Neuronal stem cell (in vitro differentiated cells): ENCODE results near the gene HOXA5.

Source experiments
- DNase-seq: peaks from one replicate; pipeline ENCODE4 v3.0.0-alpha.2; 2013; ENCODE audit warnings: low spot score
- H2AFZ ChIP-seq: one replicate; pipeline ENCODE4 v1.6.1; 2013; ENCODE audit warnings: mild to moderate bottlenecking, low read length, inconsistent platforms
- H2AK5ac ChIP-seq: 2 replicates; pipeline ENCODE4 v1.6.1; 2013; ENCODE audit warnings: low read depth, mild to moderate bottlenecking, inconsistent platforms, low read length, moderate library complexity, mixed read lengths
- H2BK120ac ChIP-seq: 2 replicates; pipeline ENCODE4 v1.6.1; 2013; ENCODE audit warnings: low read depth, mild to moderate bottlenecking, inconsistent platforms, low read length, moderate library complexity, mixed read lengths
- H2BK12ac ChIP-seq: one replicate; pipeline ENCODE4 v1.6.1; 2013; ENCODE audit warnings: low read length, inconsistent platforms
- H2BK15ac ChIP-seq: 2 replicates; pipeline ENCODE4 v1.6.1; 2013; ENCODE audit warnings: mild to moderate bottlenecking, low read length, inconsistent platforms, mixed read lengths
- H2BK5ac ChIP-seq: one replicate; pipeline ENCODE4 v1.6.1; 2013; ENCODE audit warnings: inconsistent platforms, mild to moderate bottlenecking, low read length, moderate library complexity
- H3K14ac ChIP-seq: one replicate; pipeline ENCODE4 v1.6.1; 2013; ENCODE audit warnings: low read length, inconsistent platforms
- H3K18ac ChIP-seq: 2 replicates; pipeline ENCODE4 v1.6.1; 2013; ENCODE audit warnings: low read length, inconsistent platforms
- H3K23ac ChIP-seq: 2 replicates; pipeline ENCODE4 v1.6.1; 2013; ENCODE audit warnings: low read depth, mild to moderate bottlenecking, mixed read lengths, low read length, inconsistent platforms; ENCODE audit not compliant: poor library complexity
- H3K27ac ChIP-seq: replicated peaks from 3 replicates; pipeline ENCODE4 v1.5.1; 2013; ENCODE audit warnings: low read length, inconsistent platforms
- H3K27me3 ChIP-seq, 3 experiments: 2 replicates each; pipeline ENCODE4 v1.6.1; 2013; ENCODE audit warnings: low read length in 3 of 3, mild to moderate bottlenecking in 2 of 3, inconsistent platforms in 1 of 3, low read depth in 1 of 3, mixed read lengths in 1 of 3, moderate library complexity in 1 of 3; ENCODE audit not compliant: control insufficient read depth in 3 of 3, insufficient read depth in 3 of 3
- H3K36me3 ChIP-seq, 2 donors: replicated peaks in 1 of 2; 2 replicates each; pipeline ENCODE4 v1.6.1; 2013; ENCODE audit warnings: low read length in 2 of 2; ENCODE audit not compliant: control insufficient read depth in 2 of 2, insufficient read depth in 2 of 2
- H3K4ac ChIP-seq: 2 replicates; pipeline ENCODE4 v1.6.1; 2013; ENCODE audit warnings: inconsistent platforms, mild to moderate bottlenecking, low read length, moderate library complexity
- H3K4me1 ChIP-seq, 2 donors: 1 replicate in 1 of 2; 2 replicates in 1 of 2; pipeline ENCODE4 v1.6.1; 2013; ENCODE audit warnings: low read length in 2 of 2, low read depth in 1 of 2; ENCODE audit not compliant: control insufficient read depth in 2 of 2, insufficient read depth in 1 of 2
- H3K4me2 ChIP-seq: one replicate; pipeline ENCODE4 v1.6.1; 2013; ENCODE audit warnings: mild to moderate bottlenecking, low read length, inconsistent platforms; ENCODE audit not compliant: insufficient read depth, poor library complexity, severe bottlenecking
- H3K4me3 ChIP-seq, 2 donors: 2 replicates each; pipeline ENCODE4 v1.5.1; 2013; ENCODE audit warnings: low read length in 2 of 2, mild to moderate bottlenecking in 2 of 2, inconsistent platforms in 1 of 2, moderate library complexity in 1 of 2
- H3K79me1 ChIP-seq: one replicate; pipeline ENCODE4 v1.6.1; 2013; ENCODE audit warnings: low read depth, mild to moderate bottlenecking, inconsistent platforms, low read length, moderate library complexity
- H3K9ac ChIP-seq: one replicate; pipeline ENCODE4 v1.6.1; 2013; ENCODE audit warnings: mild to moderate bottlenecking, low read depth, low read length, inconsistent platforms; ENCODE audit not compliant: poor library complexity
- H3K9me3 ChIP-seq, 2 donors: replicated peaks in 1 of 2; 2 replicates each; pipeline versions ENCODE3 to v1.6.1; 2013; ENCODE audit warnings: low read length in 2 of 2, mild to moderate bottlenecking in 2 of 2, inconsistent platforms in 1 of 2, low read depth in 1 of 2, mixed read lengths in 1 of 2, moderate library complexity in 1 of 2; ENCODE audit not compliant: control insufficient read depth in 2 of 2, insufficient read depth in 1 of 2
- H4K8ac ChIP-seq: one replicate; pipeline ENCODE4 v1.6.1; 2013; ENCODE audit warnings: low read depth, mild to moderate bottlenecking, inconsistent platforms, low read length, moderate library complexity
- H4K91ac ChIP-seq: one replicate; pipeline ENCODE4 v1.6.1; 2013; ENCODE audit warnings: low read length, low read depth, mild to moderate bottlenecking, inconsistent platforms; ENCODE audit not compliant: poor library complexity
- WGBS, 2 donors: extraction: QIAGEN DNeasy Blood & Tissue Kit; methylation state at CpG; one replicate each; pipeline ENCODE4 v1.1.7; 2013; ENCODE audit warnings: missing lambda C conversion rate in 2 of 2, mixed read lengths in 1 of 2; ENCODE audit not compliant: insufficient read length in 2 of 2, insufficient replicate concordance in 1 of 2; ENCODE audit errors: extremely low coverage in 2 of 2; 5-methylcytosine and 5-hydroxymethylcytosine counted together

Gene HOXA5

DNA sequence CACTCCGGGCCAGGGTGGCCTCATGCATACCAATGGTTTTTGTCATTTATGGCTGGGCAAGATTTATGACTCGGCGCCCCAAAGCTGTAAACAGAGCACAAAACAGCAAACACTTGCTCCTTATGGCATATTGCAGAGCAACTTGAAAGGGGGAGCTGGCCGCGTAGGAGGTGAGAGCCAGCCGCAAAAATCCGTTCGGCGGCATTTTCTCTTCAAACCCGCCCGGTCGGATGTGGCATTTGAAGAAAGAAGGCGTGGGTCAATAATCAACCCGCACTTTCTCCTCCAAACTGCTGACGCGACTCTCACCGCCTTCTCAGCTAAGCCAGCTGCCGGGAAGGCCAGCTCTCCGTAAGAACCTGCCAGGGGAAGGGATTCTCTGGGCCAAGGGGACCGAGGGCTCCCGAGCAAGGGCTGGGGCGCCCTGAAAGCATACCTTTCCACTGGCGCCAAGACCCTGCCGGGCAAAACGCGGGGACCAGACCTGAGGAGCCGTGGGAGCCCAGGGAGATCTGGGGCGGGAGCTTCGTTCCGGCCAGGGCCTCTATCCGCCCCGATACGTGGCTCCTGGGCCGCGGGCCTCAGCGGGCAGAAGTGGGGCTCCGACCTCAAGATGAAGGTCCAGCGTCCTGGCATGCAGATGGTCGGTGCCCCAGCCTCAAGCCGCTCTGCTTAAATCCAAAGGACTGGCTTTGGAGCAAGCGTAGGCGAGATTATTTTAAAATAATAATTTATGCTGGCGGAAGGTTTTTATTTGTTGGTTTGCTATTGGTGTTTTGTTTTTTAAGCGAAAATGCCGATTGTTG, 28.1 kb downstream of the HOXA5 start:
- no peak overlapping the region for H3K27ac ChIP-seq
- no peak overlapping the region for H3K9ac ChIP-seq
- no peak overlapping the region for H3K4ac ChIP-seq
- no peak overlapping the region for H2AK5ac ChIP-seq
- no peaks in the 10 kb centered on the region for H3K36me3 ChIP-seq
- H4K91ac ChIP-seq = no peak overlapping the region
- no peaks in the 10 kb centered on the region for H3K4me1 ChIP-seq
- peaks cover 1 to 4% of the 10 kb centered on the region in 2 donors for H3K9me3 ChIP-seq
- no peak for DNase-seq
- H2BK15ac ChIP-seq = no peak overlapping the region
- H3K14ac ChIP-seq = no peak overlapping the region
- H3K4me2 ChIP-seq = no peak overlapping the region
- H2BK5ac ChIP-seq = no peak overlapping the region
- peak overlapping the region; percentile 40 for H2AFZ ChIP-seq
- no peak overlapping the region for H2BK12ac ChIP-seq
- peaks cover 53 to 95% (median 92%) of the 10 kb centered on the region in 3 experiments for H3K27me3 ChIP-seq
- H3K23ac ChIP-seq = no peak overlapping the region
- no peak overlapping the region for H2BK120ac ChIP-seq
- H3K18ac ChIP-seq = peak overlapping the region; percentile 55
- no peak overlapping the region for H4K8ac ChIP-seq
- H3K79me1 ChIP-seq = no peaks in the 10 kb centered on the region
- no peak overlapping the region for H3K4me3 ChIP-seq
- WGBS, 2 donors = no CpG with 5 or more reads among the region's 45 CpGs

DNA sequence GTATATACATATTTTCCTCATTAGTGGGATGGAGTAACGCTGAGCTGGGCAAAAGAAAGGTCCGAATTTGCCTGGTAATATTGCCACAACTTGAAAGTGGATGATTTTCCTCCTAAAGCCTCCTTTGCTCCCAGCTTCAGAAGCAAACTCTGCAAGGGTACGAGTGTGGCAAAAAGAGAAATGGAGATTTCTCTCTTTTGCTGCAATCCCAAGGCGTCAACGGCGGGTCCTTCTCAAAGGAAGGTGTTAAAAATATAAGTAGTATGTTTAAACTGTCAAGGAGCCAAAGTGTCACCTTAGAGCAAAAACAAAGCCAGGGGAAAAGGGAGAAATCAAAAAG, 28.6 kb downstream of the HOXA5 start:
- no peaks in the 10 kb centered on the region for H3K4me1 ChIP-seq

DNA sequence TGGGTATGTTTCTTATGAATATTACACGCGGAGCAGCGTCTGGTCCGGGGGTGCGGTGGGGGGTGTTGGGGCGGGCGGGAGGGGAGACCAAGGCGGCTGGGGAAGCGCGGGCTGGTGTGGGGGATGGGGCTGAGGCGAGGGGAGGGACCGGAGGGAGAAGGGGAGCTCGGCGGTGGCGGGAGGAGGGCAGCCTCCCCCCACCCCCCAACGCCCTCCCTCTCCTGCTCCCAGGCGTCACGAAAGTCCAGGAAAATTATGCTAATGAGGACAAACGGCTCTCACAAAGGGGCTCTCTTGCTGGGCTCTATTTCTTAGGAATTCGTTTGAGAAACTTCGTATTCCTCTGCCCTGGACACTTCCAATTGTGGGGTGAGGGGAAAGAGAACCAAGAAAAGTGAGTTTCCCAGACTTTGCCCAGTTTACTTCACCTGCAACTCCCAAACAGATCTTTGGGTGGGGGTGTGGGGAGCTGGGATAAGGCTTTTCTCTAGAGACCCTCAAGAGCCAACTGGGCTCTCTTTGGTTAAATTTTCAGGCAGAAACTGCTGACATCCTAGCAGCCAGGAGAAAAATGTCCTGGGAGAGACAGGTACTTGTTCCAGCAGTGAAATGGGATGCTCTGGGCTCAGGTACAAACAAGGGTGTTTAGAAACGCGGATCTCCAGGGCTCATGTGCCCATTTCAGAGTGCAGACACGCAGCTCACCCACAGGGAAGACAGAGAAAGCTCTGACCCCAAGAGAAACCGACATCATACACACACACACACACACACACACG, 29.3 kb downstream of the HOXA5 start:
- H3K9ac ChIP-seq = no peak overlapping the region
- H4K8ac ChIP-seq = no peak overlapping the region
- H4K91ac ChIP-seq = no peak overlapping the region
- H2BK120ac ChIP-seq = no peak overlapping the region
- no peak overlapping the region for H3K4ac ChIP-seq
- no peak overlapping the region for H2AK5ac ChIP-seq
- H3K14ac ChIP-seq = no peak overlapping the region
- WGBS, 2 donors = no CpG with 5 or more reads among the region's 26 CpGs
- H2BK12ac ChIP-seq = no peak overlapping the region
- no peak overlapping the region for H2BK5ac ChIP-seq
- no peak overlapping the region for H3K18ac ChIP-seq
- H3K23ac ChIP-seq = no peak overlapping the region
- no peak overlapping the region for H3K4me2 ChIP-seq
- no peaks in the 10 kb centered on the region for H3K36me3 ChIP-seq
- H3K9me3 ChIP-seq = peaks cover 3 to 4% of the 10 kb centered on the region in 2 donors
- no peak for DNase-seq
- H2BK15ac ChIP-seq = no peak overlapping the region
- no peaks in the 10 kb centered on the region for H3K4me1 ChIP-seq
- no peak overlapping the region for H3K27ac ChIP-seq
- no peak overlapping the region for H2AFZ ChIP-seq
- H3K79me1 ChIP-seq = no peaks in the 10 kb centered on the region
- peaks cover 57 to 95% (median 92%) of the 10 kb centered on the region in 3 experiments for H3K27me3 ChIP-seq
- no peak overlapping the region for H3K4me3 ChIP-seq

More for the DNA sequence above, 28.6 kb downstream of the HOXA5 start:
- no peak overlapping the region for H2BK5ac ChIP-seq
- no peak overlapping the region for H3K23ac ChIP-seq
- no CpG with 5 or more reads among the region's 6 CpGs for WGBS, 2 donors
- no peak overlapping the region for H2AFZ ChIP-seq
- H2BK120ac ChIP-seq = no peak overlapping the region
- no peak overlapping the region for H3K4me3 ChIP-seq
- no peaks in the 10 kb centered on the region for H3K79me1 ChIP-seq
- no peak overlapping the region for H4K8ac ChIP-seq
- H2BK15ac ChIP-seq = no peak overlapping the region
- no peak overlapping the region for H3K14ac ChIP-seq
- H3K9me3 ChIP-seq = peaks cover 3 to 4% of the 10 kb centered on the region in 2 donors
- no peak overlapping the region for H3K27ac ChIP-seq
- H3K4me2 ChIP-seq = no peak overlapping the region
- H4K91ac ChIP-seq = no peak overlapping the region
- no peak overlapping the region for H2AK5ac ChIP-seq
- H2BK12ac ChIP-seq = no peak overlapping the region
- peaks cover 57 to 95% (median 92%) of the 10 kb centered on the region in 3 experiments for H3K27me3 ChIP-seq
- DNase-seq = no peak
- no peak overlapping the region for H3K18ac ChIP-seq
- H3K9ac ChIP-seq = no peak overlapping the region
- H3K4ac ChIP-seq = no peak overlapping the region
- H3K36me3 ChIP-seq = no peaks in the 10 kb centered on the region
